Measurements from ENCODE around the gene EXOC4.

Gene EXOC4

GRCh38 chr7:133670250-133670649 is 417.4 kb downstream of the EXOC4 start:
- DNase-seq (ENCODE audit: low read depth in 2 of 2) = no peak

- no peak for DNase-seq (ENCODE audit: low read depth in 2 of 2)
Measured at GRCh38 chr7:133672866-133673265, 420.0 kb downstream of the EXOC4 start.

- no peak for DNase-seq (ENCODE audit: low read depth in 2 of 2)
Measured at GRCh38 chr7:133674079-133674763, 421.3 kb downstream of the EXOC4 start.

GRCh38 chr7:133675510-133676218 is 422.8 kb downstream of the EXOC4 start:
- DNase-seq (ENCODE audit: low read depth in 2 of 2) = no peak

GRCh38 chr7:133676805-133677370 is 424.0 kb downstream of the EXOC4 start:
- DNase-seq (ENCODE audit: low read depth in 2 of 2) = no peak

- no peak for DNase-seq (ENCODE audit: low read depth in 2 of 2)
Measured at GRCh38 chr7:133678137-133678814, 425.4 kb downstream of the EXOC4 start.

GRCh38 chr7:133679977-133680376 is 427.1 kb downstream of the EXOC4 start:
- no peak for DNase-seq (ENCODE audit: low read depth in 2 of 2)

DNA sequence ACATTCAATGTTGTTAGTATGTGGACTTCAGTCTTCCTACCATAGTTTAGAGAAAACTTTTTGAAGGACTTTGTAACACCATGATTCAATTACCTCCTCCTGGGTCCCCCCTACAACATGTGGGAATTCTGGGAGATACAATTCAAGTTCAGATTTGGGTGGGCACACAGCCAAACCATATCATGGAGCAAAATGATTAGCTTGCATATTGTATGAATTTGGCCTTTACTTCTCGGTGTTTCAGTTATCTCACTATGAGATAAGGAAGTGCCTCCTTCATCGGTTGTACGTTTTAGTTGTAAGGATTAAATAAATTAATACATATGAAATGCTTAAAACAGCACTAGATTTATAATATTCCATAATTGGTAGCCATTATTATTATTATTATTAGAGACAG is 428.7 kb downstream of the EXOC4 start:
- DNase-seq (ENCODE audit: low read depth in 2 of 2) = no peak

- peak in 1 of 2 donors; percentile 3 for DNase-seq (ENCODE audit: low read depth in 2 of 2)
Measured at GRCh38 chr7:133682364-133683181, 429.7 kb downstream of the EXOC4 start.

- DNase-seq (ENCODE audit: low read depth in 2 of 2) = no peak
Measured at GRCh38 chr7:133683182-133683454, 430.2 kb downstream of the EXOC4 start.

DNA sequence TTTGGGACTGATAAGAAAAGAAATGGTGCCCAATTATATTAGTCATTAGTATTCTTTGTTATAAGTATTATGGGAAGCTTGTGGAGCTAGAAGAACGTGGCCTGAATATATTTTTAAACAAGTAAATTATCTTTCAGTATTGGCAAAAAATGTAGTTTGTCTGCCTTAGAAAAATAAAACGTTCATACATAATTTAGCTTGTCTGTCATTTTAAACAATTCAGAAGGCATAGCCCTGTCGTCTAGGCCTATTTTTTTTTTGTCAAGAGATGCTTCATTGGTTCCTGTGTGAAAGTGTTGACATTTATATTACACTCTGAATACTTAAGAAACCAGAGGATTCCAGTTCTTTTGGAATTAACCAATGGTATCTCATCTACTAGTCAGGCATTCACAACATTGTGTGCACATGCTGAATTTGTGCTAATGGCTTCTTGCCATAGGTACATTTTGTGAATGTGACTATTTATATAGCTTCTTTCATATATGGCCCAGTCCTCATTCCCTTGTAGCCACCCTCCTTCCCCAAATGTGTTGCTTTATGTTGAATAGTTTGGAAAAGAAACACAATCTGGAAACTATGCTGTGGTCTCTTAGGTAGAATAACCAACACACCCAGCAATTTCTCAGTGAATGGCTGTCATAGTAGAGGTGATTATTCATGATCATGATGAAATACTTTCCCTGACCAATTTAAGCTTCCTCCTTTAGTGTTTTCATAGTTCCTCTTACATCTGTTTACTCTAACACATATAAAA is 435.8 kb downstream of the EXOC4 start:
- no peak for DNase-seq (ENCODE audit: low read depth in 2 of 2)

DNA sequence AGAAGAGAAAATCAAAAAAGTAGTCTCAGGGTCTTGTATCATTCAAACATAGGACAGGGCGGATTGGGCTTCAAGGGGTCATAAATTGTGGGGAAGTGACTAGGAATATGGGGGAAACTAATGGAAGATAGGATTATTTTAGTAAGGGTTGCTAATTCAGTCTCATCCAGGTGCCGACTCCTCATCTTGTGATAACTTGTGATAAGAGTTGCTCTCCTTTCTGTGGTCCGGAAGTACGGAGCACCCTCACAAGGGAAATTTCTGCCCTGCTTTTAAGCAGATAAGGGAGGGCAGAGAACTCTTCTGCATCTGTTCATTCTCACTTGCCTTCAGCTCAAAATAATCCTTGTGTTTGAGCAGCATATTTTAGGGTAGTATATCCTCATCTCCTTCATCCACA is 437.9 kb downstream of the EXOC4 start:
- DNase-seq (ENCODE audit: low read depth in 2 of 2) = no peak

DNA sequence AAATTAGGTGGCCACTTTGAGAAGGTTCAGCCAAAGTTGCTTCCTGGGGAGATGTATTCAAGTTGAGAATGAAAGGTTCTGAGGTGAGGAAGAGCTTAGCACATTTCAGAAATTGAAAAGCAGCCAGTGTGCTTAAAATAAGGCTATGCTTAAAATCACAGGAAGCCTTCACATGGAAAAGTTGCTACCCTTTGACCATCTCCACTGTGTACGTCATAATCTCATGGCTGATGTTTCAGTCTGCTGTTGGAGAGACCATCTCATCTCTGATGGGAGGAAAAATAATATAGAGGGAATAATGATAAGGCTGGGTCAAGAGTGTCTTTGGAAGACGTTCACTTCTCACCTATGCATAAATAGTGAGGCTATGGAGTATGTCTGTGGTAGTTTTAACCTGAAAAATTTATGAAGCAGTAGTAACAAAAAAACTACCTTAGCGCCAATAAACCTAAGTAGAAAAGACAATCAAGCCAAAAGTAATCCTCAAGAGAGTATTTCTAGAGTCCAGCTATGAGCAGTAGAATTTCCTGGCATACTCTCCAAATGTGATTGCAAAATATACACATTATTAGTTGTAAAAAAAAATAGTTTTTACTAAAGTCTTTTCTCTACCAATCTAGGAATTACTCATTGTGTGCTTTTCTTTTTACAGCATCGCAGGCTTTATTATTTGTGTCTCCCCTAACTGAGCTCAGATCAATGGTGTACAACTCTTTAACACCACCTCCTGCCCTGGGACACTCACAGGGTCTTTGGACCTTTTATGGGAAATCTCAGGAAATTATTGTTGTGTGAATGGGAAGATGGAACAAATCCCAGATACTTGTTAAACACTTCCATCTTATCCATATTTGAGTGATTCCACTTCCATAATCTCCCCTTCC is 439.1 kb downstream of the EXOC4 start:
- no peak for DNase-seq (ENCODE audit: low read depth in 2 of 2)

GRCh38 chr7:133693281-133693680 is 440.4 kb downstream of the EXOC4 start:
- DNase-seq (ENCODE audit: low read depth in 2 of 2) = no peak

DNA sequence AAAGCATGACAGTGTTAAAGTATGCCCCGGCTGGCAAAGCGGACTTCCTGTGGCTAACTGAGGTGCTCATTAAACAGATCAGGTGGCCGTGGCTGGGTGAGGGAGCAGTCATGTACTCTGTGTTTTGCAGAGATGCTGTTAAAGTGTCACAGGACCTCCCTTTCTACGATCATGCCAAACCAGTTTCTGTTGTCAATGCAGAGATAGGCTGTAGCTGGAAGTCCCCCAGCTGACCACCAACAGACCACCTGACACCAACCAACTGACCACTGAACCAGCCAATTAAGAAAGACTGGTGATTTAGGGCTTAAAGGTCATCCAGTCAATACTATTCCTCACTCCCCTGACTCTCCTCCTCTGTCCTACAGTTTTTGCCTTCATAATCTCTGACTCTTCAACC is 443.2 kb downstream of the EXOC4 start:
- DNase-seq (ENCODE audit: low read depth in 2 of 2) = no peak

- no peak for DNase-seq (ENCODE audit: low read depth in 2 of 2)
Measured at GRCh38 chr7:133697585-133697984, 444.7 kb downstream of the EXOC4 start.

- no peak for DNase-seq (ENCODE audit: low read depth in 2 of 2)
Measured at GRCh38 chr7:133698127-133698526, 445.2 kb downstream of the EXOC4 start.

- DNase-seq (ENCODE audit: low read depth in 2 of 2) = no peak
Measured at GRCh38 chr7:133699386-133699785, 446.5 kb downstream of the EXOC4 start.

DNA sequence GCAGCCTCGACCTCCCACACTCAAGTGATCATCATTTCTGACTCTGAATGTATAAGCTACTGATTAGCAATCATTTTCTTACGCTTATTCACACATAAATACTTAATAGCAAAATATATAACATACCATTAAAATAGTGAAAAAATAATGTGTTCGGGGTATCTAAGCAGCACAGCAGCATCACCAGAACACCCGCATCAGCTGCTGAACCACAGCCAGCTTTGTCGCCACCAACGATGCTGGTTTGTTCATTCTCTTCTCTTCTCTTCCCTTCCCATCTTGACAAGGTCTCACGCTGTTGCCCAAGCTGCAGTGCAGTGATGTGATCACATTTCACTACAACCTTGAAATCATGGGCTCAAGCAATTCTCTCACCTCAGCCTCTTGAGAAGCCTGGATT is 449.2 kb downstream of the EXOC4 start:
- no peak for DNase-seq (ENCODE audit: low read depth in 2 of 2)

DNA sequence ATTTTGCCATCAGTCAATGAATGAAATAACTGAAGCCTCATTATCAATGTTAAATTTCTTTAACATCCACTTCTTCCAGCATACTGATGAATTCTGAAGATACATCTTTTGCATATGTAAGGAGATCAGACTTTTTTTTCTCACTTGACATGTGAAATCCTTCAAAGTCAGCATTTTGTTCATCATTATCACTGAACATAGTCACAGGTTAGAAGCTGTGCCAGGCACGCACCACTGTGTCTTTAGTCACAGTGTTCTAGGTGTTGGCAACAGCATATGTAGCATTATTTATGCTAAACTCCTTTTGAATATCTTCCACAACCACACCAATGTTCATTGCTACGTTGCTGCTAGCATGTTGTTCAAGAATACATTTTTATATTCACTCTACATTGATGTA is 450.1 kb downstream of the EXOC4 start:
- DNase-seq (ENCODE audit: low read depth in 2 of 2) = no peak
